Fibroblast of the aortic adventitia (primary cell): ENCODE data around the gene KCNF1. TPM values are rescaled to one million over a fixed set of nuclear protein-coding genes. Genes with fewer than 3 reads are reported as not detected.

ENCODE experiments used
- DNase-seq: peaks from one replicate; pipeline ENCODE4 v3.0.0-alpha.2; 2010; ENCODE audit warnings: low read depth
- H3K4me3 ChIP-seq: 2 replicates; pipeline ENCODE4 v1.5.1; 2011; ENCODE audit warnings: low read depth, mild to moderate bottlenecking, control low read depth, low read length, moderate library complexity
- CTCF ChIP-seq: IDR thresholded peaks from 2 replicates; pipeline ENCODE4 v1.5.1; 2011; ENCODE audit warnings: mild to moderate bottlenecking, low read length, control low read depth, inconsistent platforms; ENCODE audit not compliant: insufficient read depth
- total RNA-seq: library from RNA; depleted of rRNA; stranded (reverse); fragments of >200 nt; gene quantifications from 2 replicates; pipeline ENCODE4 v1.2.3, GENCODE V29; 2012; ENCODE audit warnings: low replicate concordance

Gene KCNF1
- total RNA-seq, 1 donor: not detected

DNA sequence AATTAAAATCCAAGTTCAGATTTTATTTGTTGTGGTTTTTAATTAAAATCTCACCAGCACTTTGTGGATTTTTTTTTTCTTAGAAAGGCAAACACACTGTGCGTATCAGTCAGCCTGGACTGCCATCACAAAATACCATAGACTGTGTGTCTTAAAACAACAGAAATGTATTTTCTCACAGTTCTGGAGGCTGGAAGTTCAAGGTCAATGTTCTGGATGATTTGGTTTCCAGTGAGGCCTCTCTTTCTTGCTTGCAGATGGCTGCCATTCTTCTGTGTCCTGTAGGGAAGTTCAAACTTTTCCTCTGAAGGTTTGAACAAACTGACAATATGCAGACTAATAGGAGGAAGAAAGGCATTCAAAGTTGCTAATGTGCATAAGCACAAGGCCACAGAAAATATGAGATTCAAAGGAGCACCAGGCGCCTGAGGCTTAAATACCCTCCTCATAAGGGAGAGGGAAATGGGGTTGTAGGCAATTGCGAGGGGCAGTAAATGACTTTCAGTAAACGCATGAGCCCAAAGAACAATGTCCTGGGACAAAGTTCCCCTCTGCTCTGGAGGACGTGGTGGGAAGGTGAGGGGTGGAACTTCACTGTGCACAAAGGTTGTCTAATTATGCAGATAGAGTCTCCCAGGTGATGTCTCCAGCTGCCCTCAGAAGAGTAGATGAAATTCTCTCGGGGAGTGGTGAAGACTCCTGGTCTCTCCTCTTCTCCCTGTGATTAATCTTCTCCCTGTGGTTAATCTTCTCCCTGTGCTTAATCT is 26.5 kb upstream of the KCNF1 start:
- TF ChIP-seq CTCF: no peak
- DNase-seq: no peak
- H3K4me3 ChIP-seq: no peak overlapping the region

GRCh38 chr2:10887476-10887875 is 24.3 kb upstream of the KCNF1 start:
- DNase-seq: no peak
- H3K4me3 ChIP-seq: no peak overlapping the region
- TF ChIP-seq CTCF: no peak

GRCh38 chr2:10889651-10890215 is 22.0 kb upstream of the KCNF1 start:
- H3K4me3 ChIP-seq: no peak overlapping the region
- no peak for TF ChIP-seq CTCF
- DNase-seq: no peak

DNA sequence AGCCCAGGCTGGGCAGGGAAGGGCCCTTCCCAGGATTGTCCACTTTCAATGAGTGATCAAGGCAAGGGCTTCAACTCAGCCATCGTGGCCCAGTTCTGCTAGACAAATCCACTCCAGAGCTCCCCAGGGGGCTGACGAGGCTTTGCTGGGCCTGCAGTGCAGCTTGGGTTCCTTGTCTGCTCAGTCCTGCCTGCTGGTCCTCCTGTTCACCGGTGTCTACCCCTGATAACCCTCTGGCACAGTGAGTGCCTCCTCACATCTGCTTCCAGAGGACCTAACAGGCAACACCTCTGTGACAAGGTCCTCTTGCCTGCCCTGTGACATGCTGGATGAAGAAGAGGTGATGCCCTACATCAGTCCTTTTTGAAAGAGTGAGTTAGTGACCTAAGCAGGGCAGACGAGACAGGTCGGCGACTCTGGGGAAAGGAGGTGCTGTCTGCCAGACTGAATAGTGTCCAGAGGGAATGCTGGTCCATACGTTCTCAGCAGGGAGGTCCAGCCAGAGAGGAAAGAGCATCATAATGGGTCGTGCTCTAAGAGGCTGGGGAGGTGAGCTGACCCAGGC is 20.9 kb upstream of the KCNF1 start:
- no peak for TF ChIP-seq CTCF
- H3K4me3 ChIP-seq: no peak overlapping the region
- DNase-seq: no peak

DNA sequence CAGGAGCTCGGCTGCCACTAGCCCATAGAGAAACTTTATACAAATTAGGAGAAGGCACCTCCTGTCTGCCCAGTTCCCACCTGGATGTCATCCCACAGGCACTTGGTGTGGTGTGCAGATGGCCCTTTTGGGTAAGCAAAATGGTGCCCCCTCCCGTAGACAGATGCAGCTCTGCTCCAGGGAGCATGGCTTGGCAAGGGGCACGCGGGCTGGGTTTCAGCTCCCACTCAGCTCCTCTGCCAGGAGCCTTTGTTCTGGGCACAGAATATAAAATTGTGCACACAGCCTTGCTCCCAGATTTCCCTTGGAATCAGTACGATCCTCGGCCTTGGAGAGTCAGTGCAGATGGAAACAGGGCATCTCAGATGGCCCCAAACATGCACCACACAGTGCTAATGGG is 20.3 kb upstream of the KCNF1 start:
- DNase-seq: no peak
- TF ChIP-seq CTCF: no peak
- no peak overlapping the region for H3K4me3 ChIP-seq

DNA sequence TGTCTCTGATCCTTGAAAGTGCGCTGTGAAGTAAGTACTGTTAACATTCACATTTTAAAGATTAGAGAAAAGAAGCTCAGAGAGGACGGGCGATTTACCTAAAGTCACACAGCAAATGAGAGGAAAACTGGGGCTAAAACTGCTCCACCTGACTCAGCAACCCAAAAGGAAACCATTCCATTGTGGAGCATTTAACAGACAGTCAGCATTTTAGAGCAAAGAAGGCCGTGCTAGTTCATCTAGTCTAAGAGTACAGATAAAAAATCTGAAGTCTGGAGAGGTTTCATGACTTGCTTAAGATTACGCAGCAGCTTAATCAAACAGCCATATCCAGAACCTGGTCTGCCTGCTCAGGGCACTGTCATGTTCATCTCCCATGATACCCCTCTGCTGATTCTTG is 19.9 kb upstream of the KCNF1 start:
- H3K4me3 ChIP-seq: no peak overlapping the region
- DNase-seq: no peak
- TF ChIP-seq CTCF: no peak

GRCh38 chr2:10892316-10892715 is 19.4 kb upstream of the KCNF1 start:
- no peak for DNase-seq
- H3K4me3 ChIP-seq: no peak overlapping the region
- no peak for TF ChIP-seq CTCF
